GM23338 (cell line): ENCODE data around the gene SLC9A2. TPM values are rescaled to one million over a fixed set of nuclear protein-coding genes. Genes with fewer than 3 reads are reported as not detected.

Source experiments
- ATAC-seq: fragments of 200-7000 bp; cut with Tn5 transposase; 3 replicates; pipeline ENCODE4 v1.9.1; 2020
- DNase-seq: peaks from one replicate; pipeline ENCODE4 v3.0.0-alpha.2; 2015; ENCODE audit warnings: low spot score
- H2AFZ ChIP-seq: fragments of 200-600 bp; sonication (generic); 2 replicates; pipeline ENCODE4 v1.8.0; 2016; ENCODE audit warnings: antibody characterized with exemption, mild to moderate bottlenecking, moderate library complexity
- H3F3A ChIP-seq: fragments of 200-600 bp; sonication (generic); replicated peaks from 2 replicates; pipeline ENCODE4 v1.8.0; 2017; ENCODE audit warnings: antibody characterized with exemption, mixed run types, low read depth
- H3K27ac ChIP-seq: fragments of 200-600 bp; sonication (generic); 2 replicates; pipeline ENCODE4 v1.6.1; 2016; ENCODE audit warnings: low read depth
- H3K27me3 ChIP-seq: fragments of 200-600 bp; sonication (generic); 2 replicates; pipeline ENCODE4 v1.8.0; 2016; ENCODE audit warnings: mild to moderate bottlenecking, mixed run types, moderate library complexity; ENCODE audit not compliant: insufficient read depth
- H3K36me3 ChIP-seq: fragments of 200-600 bp; sonication (generic); 2 replicates; pipeline ENCODE4 v1.8.0; 2016; ENCODE audit warnings: mild to moderate bottlenecking; ENCODE audit not compliant: insufficient read depth
- H3K4me1 ChIP-seq: fragments of 200-600 bp; sonication (generic); 2 replicates; pipeline ENCODE4 v1.8.0; 2016; ENCODE audit warnings: mild to moderate bottlenecking, moderate library complexity; ENCODE audit not compliant: insufficient read depth
- H3K4me2 ChIP-seq: fragments of 200-600 bp; sonication (generic); 2 replicates; pipeline ENCODE4 v1.7.1; 2017; ENCODE audit warnings: mixed run types
- H3K4me3 ChIP-seq: fragments of 200-600 bp; sonication (generic); 2 replicates; pipeline ENCODE4 v1.6.1; 2016; ENCODE audit warnings: mixed run types
- H3K79me2 ChIP-seq: fragments of 200-600 bp; sonication (generic); replicated peaks from 2 replicates; pipeline ENCODE4 v1.8.0; 2017; ENCODE audit warnings: mild to moderate bottlenecking; ENCODE audit not compliant: insufficient read depth
- H3K9me2 ChIP-seq: fragments of 200-600 bp; sonication (generic); 2 replicates; pipeline ENCODE4 v1.8.0; 2017; ENCODE audit not compliant: insufficient read depth
- H4K20me1 ChIP-seq: fragments of 200-600 bp; sonication (generic); replicated peaks from 2 replicates; pipeline ENCODE4 v1.8.0; 2017; ENCODE audit warnings: mild to moderate bottlenecking; ENCODE audit not compliant: insufficient read depth
- H3K27ac Mint-ChIP-seq: 2 replicates; pipeline ENCODE4 v1.8.0; 2020; ENCODE audit warnings: inconsistent platforms, mild to moderate bottlenecking, moderate library complexity, mixed read lengths
- H3K27me3 Mint-ChIP-seq: 3 replicates; pipeline ENCODE4 v1.8.0; 2022; ENCODE audit warnings: low read depth, mild to moderate bottlenecking, moderate library complexity, mixed read lengths, inconsistent platforms; ENCODE audit not compliant: insufficient read depth, poor library complexity
- H3K36me3 Mint-ChIP-seq: 3 replicates; pipeline ENCODE4 v1.8.0; 2021; ENCODE audit warnings: low read depth, mild to moderate bottlenecking, inconsistent platforms, moderate library complexity, mixed read lengths
- H3K4me1 Mint-ChIP-seq: 3 replicates; pipeline ENCODE4 v1.8.0; 2020; ENCODE audit warnings: mild to moderate bottlenecking, inconsistent platforms, mixed read lengths
- H3K4me3 Mint-ChIP-seq: 3 replicates; pipeline ENCODE4 v1.8.0; 2021; ENCODE audit warnings: moderate library complexity, mild to moderate bottlenecking, inconsistent platforms, mixed read lengths
- H3K9me3 Mint-ChIP-seq: 3 replicates; pipeline ENCODE4 v1.8.0; 2020; ENCODE audit warnings: moderate library complexity, mild to moderate bottlenecking, inconsistent platforms, mixed read lengths
- EZH2 ChIP-seq: fragments of 200-600 bp; sonication (generic); IDR thresholded peaks from one replicate; pipeline ENCODE4 v1.8.0; 2017; ENCODE audit warnings: antibody characterized with exemption, mild to moderate bottlenecking, low read depth; ENCODE audit not compliant: unreplicated experiment
- EZH2phosphoT487 ChIP-seq: fragments of 200-600 bp; sonication (generic); IDR thresholded peaks from one replicate; pipeline ENCODE4 v1.8.1; 2018; ENCODE audit warnings: antibody characterized with exemption; ENCODE audit not compliant: unreplicated experiment
- ZNF331 ChIP-seq: fragments of 250-450 bp; sonication (Bioruptor Pico); IDR thresholded peaks from 2 replicates; pipeline ENCODE4 v1.5.0; 2020; ENCODE audit warnings: low read depth, mild to moderate bottlenecking, moderate library complexity
- ZNF462 ChIP-seq: fragments of 250-450 bp; sonication (Bioruptor Pico); IDR thresholded peaks from 2 replicates; pipeline ENCODE4 v1.5.0; 2020; ENCODE audit warnings: mild to moderate bottlenecking, moderate library complexity
- polyA plus RNA-seq: library from polyadenylated mRNA; unstranded; fragments of >200 nt; fragmentation: Nextera tagmentation; extraction: Ambion mirVana; gene quantifications from 2 replicates; pipeline ENCODE4 v1.2.1, GENCODE V29; 2016
- total RNA-seq: library from RNA; depleted of rRNA; stranded (reverse); fragments of >200 nt; shearing (Covaris generic); gene quantifications from 2 replicates; pipeline ENCODE4 v1.2.3, GENCODE V29; 2014
- TF ChIP-seq, protein P1 (sequence below): IDR thresholded peaks from one replicate; pipeline ENCODE4 v1.6.1; 2018; ENCODE audit warnings: antibody characterized with exemption; ENCODE audit not compliant: unreplicated experiment

Gene SLC9A2
- total and polyA plus RNA-seq, 2 experiments from 2014 or later = 0.03 to 0.24 TPM

DNA sequence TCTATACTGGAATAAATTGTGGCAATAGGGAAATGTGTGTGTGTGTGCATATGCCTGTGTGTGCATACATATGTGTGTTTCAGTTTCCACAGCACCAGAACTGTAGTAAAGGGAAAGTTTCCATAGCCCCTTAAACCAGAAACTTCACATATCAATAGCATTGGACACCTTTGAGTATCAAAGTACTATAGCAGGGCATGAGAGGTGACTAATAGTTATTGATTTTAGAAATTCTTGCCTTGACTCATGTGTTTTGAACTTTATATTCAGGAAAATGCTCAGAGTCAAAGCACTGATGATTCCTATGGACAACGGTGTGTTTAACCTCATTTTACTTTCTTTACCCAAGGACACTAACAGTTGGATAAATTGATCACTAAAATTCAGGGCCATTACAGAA is 50.0 kb downstream of the SLC9A2 start:
- no peaks in the 10 kb centered on the region for H3K36me3 Mint-ChIP-seq
- H3K9me3 Mint-ChIP-seq = no peaks in the 10 kb centered on the region
- Histone ChIP-seq H3F3A (no peaks in the 10 kb centered on the region), H3K27me3 (no peaks in the 10 kb centered on the region), H3K27ac (no peak overlapping the region), H3K4me1 (no peaks in the 10 kb centered on the region), H3K4me3 (no peak overlapping the region), H3K36me3 (no peaks in the 10 kb centered on the region), H2AFZ (no peak overlapping the region), H3K9me2 (peaks cover 4% of the 10 kb centered on the region; the same call in 1 of the 2 replicates), H3K4me2 (no peak overlapping the region), H4K20me1 (no peaks in the 10 kb centered on the region), H3K79me2 (no peaks in the 10 kb centered on the region)
- TF ChIP-seq, protein P1, sequence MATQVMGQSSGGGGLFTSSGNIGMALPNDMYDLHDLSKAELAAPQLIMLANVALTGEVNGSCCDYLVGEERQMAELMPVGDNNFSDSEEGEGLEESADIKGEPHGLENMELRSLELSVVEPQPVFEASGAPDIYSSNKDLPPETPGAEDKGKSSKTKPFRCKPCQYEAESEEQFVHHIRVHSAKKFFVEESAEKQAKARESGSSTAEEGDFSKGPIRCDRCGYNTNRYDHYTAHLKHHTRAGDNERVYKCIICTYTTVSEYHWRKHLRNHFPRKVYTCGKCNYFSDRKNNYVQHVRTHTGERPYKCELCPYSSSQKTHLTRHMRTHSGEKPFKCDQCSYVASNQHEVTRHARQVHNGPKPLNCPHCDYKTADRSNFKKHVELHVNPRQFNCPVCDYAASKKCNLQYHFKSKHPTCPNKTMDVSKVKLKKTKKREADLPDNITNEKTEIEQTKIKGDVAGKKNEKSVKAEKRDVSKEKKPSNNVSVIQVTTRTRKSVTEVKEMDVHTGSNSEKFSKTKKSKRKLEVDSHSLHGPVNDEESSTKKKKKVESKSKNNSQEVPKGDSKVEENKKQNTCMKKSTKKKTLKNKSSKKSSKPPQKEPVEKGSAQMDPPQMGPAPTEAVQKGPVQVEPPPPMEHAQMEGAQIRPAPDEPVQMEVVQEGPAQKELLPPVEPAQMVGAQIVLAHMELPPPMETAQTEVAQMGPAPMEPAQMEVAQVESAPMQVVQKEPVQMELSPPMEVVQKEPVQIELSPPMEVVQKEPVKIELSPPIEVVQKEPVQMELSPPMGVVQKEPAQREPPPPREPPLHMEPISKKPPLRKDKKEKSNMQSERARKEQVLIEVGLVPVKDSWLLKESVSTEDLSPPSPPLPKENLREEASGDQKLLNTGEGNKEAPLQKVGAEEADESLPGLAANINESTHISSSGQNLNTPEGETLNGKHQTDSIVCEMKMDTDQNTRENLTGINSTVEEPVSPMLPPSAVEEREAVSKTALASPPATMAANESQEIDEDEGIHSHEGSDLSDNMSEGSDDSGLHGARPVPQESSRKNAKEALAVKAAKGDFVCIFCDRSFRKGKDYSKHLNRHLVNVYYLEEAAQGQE = no peak
- no peak for TF ChIP-seq EZH2phosphoT487
- no peak for TF ChIP-seq EZH2
- TF ChIP-seq ZNF331 = no peak
- no peak for TF ChIP-seq ZNF462 (CRISPR knock-in tag)
- H3K4me3 Mint-ChIP-seq = no peak overlapping the region
- peaks cover 2% of the 10 kb centered on the region; the same call in 1 of the 3 replicates for H3K4me1 Mint-ChIP-seq
- ATAC-seq (no peak), DNase-seq (no peak)
- peaks cover 4% of the 10 kb centered on the region for H3K27me3 Mint-ChIP-seq
- H3K27ac Mint-ChIP-seq = no peak overlapping the region
